Heart left ventricle (tissue), 16 donors: ENCODE results near the gene LRP1B. TPM values are rescaled to one million over a fixed set of nuclear protein-coding genes. Genes with fewer than 3 reads are reported as not detected.

Source experiments
- ATAC-seq, 4 donors: fragments of 200-7000 bp; cut with Tn5 transposase; one replicate each; pipeline ENCODE4 v1.9.1; 2020 to 2022; ENCODE audit warnings: moderate library complexity in 4 of 4, mild to moderate bottlenecking in 3 of 4, moderate number of reproducible peaks in 1 of 4
- DNase-seq, 5 donors: peaks; one replicate each; pipeline ENCODE4 v3.0.0-alpha.2; 2020
- H3K27ac ChIP-seq, 12 donors: fragments of 200-600 bp; sonication (generic) in 4 of 12; one replicate each; pipeline versions ENCODE4 v1.5.0 to v1.8.0; 2016 to 2022; ENCODE audit warnings: mild to moderate bottlenecking in 2 of 12
- H3K27me3 ChIP-seq, 9 donors: fragments of 200-600 bp; sonication (generic) in 2 of 9; one replicate each; pipeline versions ENCODE4 v1.5.1 to v1.8.0; 2016 to 2022; ENCODE audit warnings: mild to moderate bottlenecking in 3 of 9
- H3K36me3 ChIP-seq, 9 donors: fragments of 200-600 bp; sonication (generic) in 2 of 9; one replicate each; pipeline versions ENCODE4 v1.5.0 to v1.8.0; 2018 to 2022; ENCODE audit warnings: mild to moderate bottlenecking in 2 of 9
- H3K4me1 ChIP-seq, 12 donors: fragments of 200-600 bp; sonication (generic) in 4 of 12; one replicate each; pipeline versions ENCODE4 v1.5.0 to v1.8.0; 2016 to 2022; ENCODE audit warnings: mild to moderate bottlenecking in 3 of 12
- H3K4me3 ChIP-seq, 12 donors: fragments of 200-600 bp; sonication (generic) in 4 of 12; one replicate each; pipeline versions ENCODE4 v1.5.0 to v1.8.0; 2017 to 2022; ENCODE audit warnings: mild to moderate bottlenecking in 9 of 12, moderate library complexity in 4 of 12
- H3K9me3 ChIP-seq, 12 donors: fragments of 200-600 bp; sonication (generic) in 4 of 12; one replicate each; pipeline versions ENCODE4 v1.5.0 to v1.8.0; 2016 to 2022; ENCODE audit warnings: mild to moderate bottlenecking in 1 of 12
- CTCF ChIP-seq, 12 donors: fragments of 200-600 bp; sonication (generic) in 4 of 12; IDR thresholded peaks; one replicate each; pipeline versions ENCODE4 v1.5.0 to v1.8.0; 2018 to 2022; ENCODE audit warnings: antibody characterized with exemption in 12 of 12, mild to moderate bottlenecking in 5 of 12
- POLR2A ChIP-seq, 2 donors: fragments of 450-650 bp; IDR thresholded peaks; one replicate each; pipeline ENCODE4 v1.6.1; 2017; ENCODE audit warnings: antibody characterized with exemption in 2 of 2, mild to moderate bottlenecking in 2 of 2, moderate library complexity in 2 of 2
- WGBS, 4 donors: extraction: QIAGEN DNeasy Blood & Tissue Kit in 2 of 4; methylation state at CpG; one replicate each; pipeline versions ENCODE4 v1.1.5 to v1.1.7; 2013 to 2018; 5-methylcytosine and 5-hydroxymethylcytosine counted together
- intact Hi-C, 10 donors: fragments of 100-400 bp; cut with DNase I; formaldehyde crosslinking; loops; one replicate each; pipeline versions ENCODE4 v1.11.1 to v1.14.2; 2022
- polyA plus RNA-seq, 2 donors: library from polyadenylated mRNA; stranded (reverse); fragments of 200-250 nt; gene quantifications; one replicate each; pipeline ENCODE4 v1.2.3, GENCODE V29; 2013
- total RNA-seq, 9 donors: library from RNA; depleted of rRNA in 2 of 9; stranded (reverse); fragments of >200 nt in 2 of 9; fragmentation: NEBNext Ultra II Directional in 3 of 9; extraction: Animal tissue kit (Norgen Biotek cat#: 25700) in 3 of 9; gene quantifications; one replicate each; pipeline versions ENCODE4 v1.1.0 to v1.2.4, GENCODE V29; 2016 to 2023
- donor health status: ischemic (EF 13 %, LVEDD 7.1; RV severe dilation, severe dysfunction).
- donor health status: healthy with polysubstance abuse.
- donor health status: DM: no; HTN: yes; CAD: no.
- donor health status: DM: no; HTN: no; CAD: no.
- donor health status: ischemic (EF 25% LVEDD 6.9; RV normal size, moderate dysfunction).
- donor health status: ischemic (EF 25% LVEDD 5.7; RV mildly dilated, moderate dysfunction).
- donor health status: healthy.
- donor health status: DM: yes; HTN: yes; CAD: no.
- donor health status: ischemic (EF 35%, LVEDD 5.7; RV mildly dilated, moderate dysfunction).
- donor health status: nonischemic (EF 11% LVEDD 7.7; RV severe dilation, severe dysfunction).
- donor health status: DM: yes; HTN: yes; CAD: no.
- donor health status: PGD.
- donor health status: ischemic (EF 29% LVEDD 5.4; RV normal size, mild dysfunction).
- donor health status: nonischemic (EF 23%, LVEDD 6.1; RV moderate dilation, normal function).

Gene LRP1B
- total and polyA plus RNA-seq, 11 donors, result 0.01 to 0.19 (median 0.11) TPM; not detected in 2

DNA sequence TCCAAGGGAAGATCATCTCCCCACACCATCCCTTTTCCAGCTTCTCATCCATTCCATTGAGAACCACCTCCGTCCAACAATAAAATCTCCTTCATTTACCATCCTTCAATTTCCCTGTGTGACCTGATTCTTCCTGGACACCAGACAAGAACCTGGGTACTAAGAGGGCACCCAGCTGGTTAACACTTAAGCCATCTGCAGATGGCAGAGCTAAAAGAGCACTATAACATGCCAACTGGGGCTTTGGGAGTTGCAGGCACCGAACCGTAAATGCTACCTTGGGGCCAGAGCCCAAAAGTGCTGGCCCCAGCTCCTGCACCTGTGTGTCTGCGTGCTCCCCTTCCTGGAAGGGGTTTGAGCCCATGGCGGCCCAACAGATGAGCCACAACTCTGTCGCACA is 655.0 kb downstream of the LRP1B start:
- DNase-seq (no peak), ATAC-seq (no peak)
- no peaks in the 10 kb centered on the region for H3K9me3 ChIP-seq
- 74 to 78% (median 75%) methylated on average over 6 of the region's 6 CpGs for WGBS, 4 donors
- H3K4me1 ChIP-seq, result no peaks in the 10 kb centered on the region
- TF ChIP-seq POLR2A (IDR thresholded peaks at IDR 0.05) (no peak), CTCF (IDR thresholded peaks at IDR 0.05) (no peak)
- H3K4me3 ChIP-seq, result no peak overlapping the region
- intact Hi-C loops, result no loop called here
- no peaks in the 10 kb centered on the region for H3K36me3 ChIP-seq
- no peaks in the 10 kb centered on the region for H3K27me3 ChIP-seq
- no peak overlapping the region for H3K27ac ChIP-seq

- ATAC-seq, result no peak
- TF ChIP-seq POLR2A (IDR thresholded peaks at IDR 0.05), result no peak
- no peak for TF ChIP-seq CTCF (IDR thresholded peaks at IDR 0.05)
- intact Hi-C loops, result no loop called here
- no peak for DNase-seq
- Histone ChIP-seq H3K9me3 (no peaks in the 10 kb centered on the region), H3K4me3 (no peak overlapping the region), H3K36me3 (no peaks in the 10 kb centered on the region), H3K4me1 (no peaks in the 10 kb centered on the region), H3K27me3 (no peaks in the 10 kb centered on the region), H3K27ac (no peak overlapping the region)
- WGBS, 4 donors, result 70 to 87% (median 78%) methylated on average over 6 of the region's 6 CpGs
These were observed 662.1 kb downstream of the LRP1B start for GRCh38 chr2:141468761-141469160.

GRCh38 chr2:141467331-141467730 is 663.5 kb downstream of the LRP1B start:
- H3K9me3 ChIP-seq, result no peaks in the 10 kb centered on the region
- no peak overlapping the region for H3K27ac ChIP-seq
- no peak for ATAC-seq
- intact Hi-C loops, result no loop called here
- DNase-seq, result no peak
- H3K4me3 ChIP-seq, result no peak overlapping the region
- H3K27me3 ChIP-seq, result no peaks in the 10 kb centered on the region
- no peaks in the 10 kb centered on the region for H3K36me3 ChIP-seq
- WGBS, 4 donors, result 50 to 71% (median 61%) methylated on average over 1 of the region's 1 CpG
- no peaks in the 10 kb centered on the region for H3K4me1 ChIP-seq
- TF ChIP-seq CTCF (IDR thresholded peaks at IDR 0.05) (no peak), POLR2A (IDR thresholded peaks at IDR 0.05) (no peak)

- Histone ChIP-seq H3K4me3 (no peak overlapping the region), H3K27ac (no peak overlapping the region), H3K9me3 (no peaks in the 10 kb centered on the region), H3K27me3 (no peaks in the 10 kb centered on the region), H3K4me1 (no peaks in the 10 kb centered on the region), H3K36me3 (no peaks in the 10 kb centered on the region)
- intact Hi-C loops, result no loop called here
- no peak for DNase-seq
- TF ChIP-seq CTCF (IDR thresholded peaks at IDR 0.05), result no peak
- TF ChIP-seq POLR2A (IDR thresholded peaks at IDR 0.05), result no peak
- ATAC-seq, result no peak
These were observed 665.8 kb downstream of the LRP1B start for GRCh38 chr2:141464995-141465394.
